Nephron (organoid): ENCODE measurements around the gene PANX3.
A peak's percentile ranks its signal among the peaks of the same experiment; 100 is the strongest.

Experiments
- H3K27ac Mint-ChIP-seq, 3 experiments: 2 replicates each; pipeline ENCODE4 v1.8.0; 2020; ENCODE audit warnings: mixed read lengths in 3 of 3, mild to moderate bottlenecking in 2 of 3, moderate library complexity in 1 of 3
- H3K27me3 Mint-ChIP-seq: 2 replicates; pipeline ENCODE4 v1.8.0; 2021; ENCODE audit warnings: low read depth, mild to moderate bottlenecking, moderate library complexity, mixed read lengths
- H3K36me3 Mint-ChIP-seq: 2 replicates; pipeline ENCODE4 v1.8.0; 2020; ENCODE audit warnings: low read depth, mixed read lengths
- H3K4me1 Mint-ChIP-seq: 2 replicates; pipeline ENCODE4 v1.8.0; 2020; ENCODE audit warnings: mixed read lengths
- H3K4me3 Mint-ChIP-seq, 3 experiments: 2 replicates each; pipeline ENCODE4 v1.8.0; 2020; ENCODE audit warnings: mild to moderate bottlenecking in 3 of 3, mixed read lengths in 3 of 3, moderate library complexity in 2 of 3
- H3K9me3 Mint-ChIP-seq: 2 replicates; pipeline ENCODE4 v1.8.0; 2020; ENCODE audit warnings: mixed read lengths
- CTCF ChIP-seq, 3 experiments: fragments of 200-600 bp; sonication (generic); IDR thresholded peaks; one replicate each; pipeline ENCODE4 v1.5.0; 2021; ENCODE audit warnings: antibody characterized with exemption in 3 of 3; ENCODE audit not compliant: unreplicated experiment in 3 of 3

The PANX3 gene

GRCh38 chr11:124633355-124633754 is 22.1 kb downstream of the PANX3 start:
- H3K27me3 Mint-ChIP-seq = no peaks in the 10 kb centered on the region
- no peaks in the 10 kb centered on the region for H3K9me3 Mint-ChIP-seq
- peak overlapping the region in 1 of 3 experiments; percentile 80 for H3K27ac Mint-ChIP-seq
- H3K4me3 Mint-ChIP-seq = no peak overlapping the region
- peaks cover 67% of the 10 kb centered on the region for H3K36me3 Mint-ChIP-seq
- peak in 2 of 3 experiments; percentile 26 to 33 for TF ChIP-seq CTCF (IDR thresholded peaks at IDR 0.05; ENCODE audit: unreplicated experiment in 3 of 3)
- H3K4me1 Mint-ChIP-seq = no peaks in the 10 kb centered on the region

- no peak for TF ChIP-seq CTCF (IDR thresholded peaks at IDR 0.05; ENCODE audit: unreplicated experiment in 3 of 3)
- H3K4me1 Mint-ChIP-seq = no peaks in the 10 kb centered on the region
- H3K27me3 Mint-ChIP-seq = no peaks in the 10 kb centered on the region
- peaks cover 56% of the 10 kb centered on the region for H3K36me3 Mint-ChIP-seq
- peak overlapping the region; percentile 25 to 93 (median 58) for H3K27ac Mint-ChIP-seq
- peak overlapping the region in 1 of 3 experiments; percentile 11 for H3K4me3 Mint-ChIP-seq
- no peaks in the 10 kb centered on the region for H3K9me3 Mint-ChIP-seq
Measured at GRCh38 chr11:124635932-124636331, 24.7 kb downstream of the PANX3 start.

DNA sequence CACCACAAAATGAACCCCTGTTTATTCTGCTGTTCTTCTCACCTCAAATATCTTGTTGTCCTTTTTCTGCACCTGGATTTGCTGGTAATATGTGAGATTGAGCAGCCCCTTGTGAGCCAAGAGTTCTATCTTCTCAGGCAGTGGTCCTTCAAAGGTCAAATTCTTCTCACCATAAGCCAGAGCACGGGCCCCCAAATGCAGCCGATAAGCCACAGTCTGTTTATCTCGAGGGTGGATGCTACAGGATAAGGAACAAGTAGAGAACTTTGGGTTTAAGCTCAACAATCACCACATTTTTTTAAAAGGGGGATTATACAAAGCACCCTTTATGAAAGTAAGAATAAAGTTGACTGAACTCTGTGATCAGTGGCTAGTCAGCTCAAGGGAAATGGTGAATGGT is 27.3 kb downstream of the PANX3 start:
- Mint-ChIP-seq H3K4me1 (no peaks in the 10 kb centered on the region), H3K9me3 (no peaks in the 10 kb centered on the region), H3K36me3 (peaks cover 31% of the 10 kb centered on the region), H3K27ac (peak overlapping the region in 1 of 3 experiments; percentile 32), H3K4me3 (no peak overlapping the region), H3K27me3 (no peaks in the 10 kb centered on the region)
- no peak for TF ChIP-seq CTCF (IDR thresholded peaks at IDR 0.05; ENCODE audit: unreplicated experiment in 3 of 3)

DNA sequence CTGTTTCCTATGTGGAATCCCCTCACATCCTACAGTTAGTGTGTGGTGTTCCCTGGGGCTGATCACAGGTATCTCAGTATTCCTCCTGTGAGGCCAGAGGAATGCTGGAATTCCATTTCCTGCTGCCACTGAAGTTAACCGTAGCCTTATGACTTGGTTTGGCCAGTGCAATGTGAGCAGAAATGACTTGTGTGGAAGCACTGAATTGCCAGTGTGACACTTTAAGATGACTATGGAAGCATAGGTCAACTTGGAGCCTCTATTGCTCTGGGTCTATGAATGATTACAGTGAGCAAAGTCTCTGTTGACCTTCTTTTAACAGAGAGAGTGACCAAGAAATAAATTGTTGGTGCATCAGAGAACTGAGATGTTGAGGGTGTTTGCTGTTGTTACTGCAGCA is 28.0 kb downstream of the PANX3 start:
- Mint-ChIP-seq H3K9me3 (no peaks in the 10 kb centered on the region), H3K4me3 (no peak overlapping the region), H3K27me3 (no peaks in the 10 kb centered on the region), H3K4me1 (no peaks in the 10 kb centered on the region), H3K36me3 (peaks cover 24% of the 10 kb centered on the region), H3K27ac (no peak overlapping the region)
- no peak for TF ChIP-seq CTCF (IDR thresholded peaks at IDR 0.05; ENCODE audit: unreplicated experiment in 3 of 3)

- no peak overlapping the region for H3K27ac Mint-ChIP-seq
- TF ChIP-seq CTCF (IDR thresholded peaks at IDR 0.05; ENCODE audit: unreplicated experiment in 3 of 3) = no peak
- no peaks in the 10 kb centered on the region for H3K4me1 Mint-ChIP-seq
- no peaks in the 10 kb centered on the region for H3K9me3 Mint-ChIP-seq
- peaks cover 23% of the 10 kb centered on the region for H3K36me3 Mint-ChIP-seq
- H3K4me3 Mint-ChIP-seq = no peak overlapping the region
- H3K27me3 Mint-ChIP-seq = no peaks in the 10 kb centered on the region
Measured at GRCh38 chr11:124640666-124641065, 29.4 kb downstream of the PANX3 start.

GRCh38 chr11:124642628-124643027 is 31.4 kb downstream of the PANX3 start:
- no peak for TF ChIP-seq CTCF (IDR thresholded peaks at IDR 0.05; ENCODE audit: unreplicated experiment in 3 of 3)
- H3K36me3 Mint-ChIP-seq = peaks cover 11% of the 10 kb centered on the region
- no peak overlapping the region for H3K27ac Mint-ChIP-seq
- H3K4me3 Mint-ChIP-seq = no peak overlapping the region
- no peaks in the 10 kb centered on the region for H3K27me3 Mint-ChIP-seq
- no peaks in the 10 kb centered on the region for H3K4me1 Mint-ChIP-seq
- no peaks in the 10 kb centered on the region for H3K9me3 Mint-ChIP-seq
